ENCODE measurements around the gene SLA2.

DNA sequence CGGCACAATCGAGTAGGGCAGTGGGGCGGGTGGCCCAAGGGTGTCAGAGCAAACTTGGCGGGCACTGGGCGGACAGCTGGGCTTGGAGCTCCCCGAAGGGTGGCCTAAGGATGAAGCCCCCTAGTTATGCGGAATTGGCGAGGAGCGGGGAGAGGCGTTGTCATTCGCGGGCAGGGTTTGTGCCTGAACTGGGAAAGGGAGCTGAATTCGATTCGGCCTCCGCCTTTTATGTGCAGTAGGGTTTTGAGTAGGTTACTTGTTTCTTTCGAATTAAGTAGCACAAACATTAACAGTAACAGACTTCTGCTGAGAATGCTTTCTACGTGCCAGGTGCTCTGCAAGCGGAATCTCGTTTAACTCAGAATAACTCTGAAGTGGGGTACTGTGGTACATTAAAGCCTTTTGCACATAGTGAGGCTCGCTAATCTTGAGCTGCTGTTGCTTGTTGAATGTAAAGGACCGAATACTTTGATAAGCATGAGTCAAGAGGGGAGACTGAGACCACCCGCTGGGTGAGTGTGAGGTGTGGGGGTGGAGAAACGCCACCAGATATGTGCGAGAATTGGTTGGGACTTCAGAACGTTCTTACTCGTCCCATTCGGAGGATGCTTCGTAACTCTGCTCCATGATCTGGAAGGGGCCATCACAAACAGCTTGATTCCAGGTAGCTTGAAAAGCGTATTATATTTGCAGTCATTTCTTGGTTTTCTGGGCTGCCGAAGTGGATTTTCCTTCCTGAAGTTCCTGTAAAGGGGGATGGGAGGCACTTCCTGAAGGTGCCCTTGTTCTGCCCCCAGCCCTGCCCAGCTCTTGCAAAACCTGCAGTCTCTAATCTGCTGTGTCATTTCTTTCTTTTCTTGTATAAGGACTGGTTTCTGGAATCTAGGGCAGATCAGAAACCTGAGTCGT is 39.6 kb downstream of the SLA2 start:
- TF ChIP-seq POLR2A (IDR thresholded peaks at IDR 0.05; ENCODE audit: control extremely low read depth in 1 of 2, low read depth in 2 of 2, low read length in 2 of 2) (no peak), CTCF (IDR thresholded peaks at IDR 0.05; ENCODE audit: control extremely low read depth in 1 of 3, insufficient read depth in 1 of 3, low read depth in 1 of 3, low read length in 3 of 3) (no peak), ZNF274 (IDR thresholded peaks at IDR 0.05; ENCODE audit: borderline replicate concordance, extremely low read depth, low read length) (no peak)
